Measurements from ENCODE around the gene TANGO6.

The TANGO6 gene

DNA sequence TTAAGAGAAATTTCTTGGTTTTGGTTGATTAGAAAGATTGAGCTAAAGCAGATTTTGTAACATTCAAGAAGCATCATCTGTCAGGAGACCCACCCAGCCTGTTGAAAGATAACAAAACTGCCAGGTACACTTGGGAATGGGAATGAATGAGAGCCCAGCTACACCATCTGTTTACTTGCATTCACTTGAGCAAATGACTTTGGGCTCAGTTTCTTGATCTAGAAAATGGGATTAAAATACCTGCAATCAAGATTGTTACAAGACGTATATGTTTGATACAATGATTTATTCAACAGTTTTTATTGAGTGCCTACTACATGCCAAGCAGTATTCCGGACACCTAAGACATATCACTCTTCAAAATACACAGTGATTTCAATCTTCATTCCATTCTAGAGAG, 185.8 kb downstream of the TANGO6 start:
- TF ChIP-seq, protein P1, sequence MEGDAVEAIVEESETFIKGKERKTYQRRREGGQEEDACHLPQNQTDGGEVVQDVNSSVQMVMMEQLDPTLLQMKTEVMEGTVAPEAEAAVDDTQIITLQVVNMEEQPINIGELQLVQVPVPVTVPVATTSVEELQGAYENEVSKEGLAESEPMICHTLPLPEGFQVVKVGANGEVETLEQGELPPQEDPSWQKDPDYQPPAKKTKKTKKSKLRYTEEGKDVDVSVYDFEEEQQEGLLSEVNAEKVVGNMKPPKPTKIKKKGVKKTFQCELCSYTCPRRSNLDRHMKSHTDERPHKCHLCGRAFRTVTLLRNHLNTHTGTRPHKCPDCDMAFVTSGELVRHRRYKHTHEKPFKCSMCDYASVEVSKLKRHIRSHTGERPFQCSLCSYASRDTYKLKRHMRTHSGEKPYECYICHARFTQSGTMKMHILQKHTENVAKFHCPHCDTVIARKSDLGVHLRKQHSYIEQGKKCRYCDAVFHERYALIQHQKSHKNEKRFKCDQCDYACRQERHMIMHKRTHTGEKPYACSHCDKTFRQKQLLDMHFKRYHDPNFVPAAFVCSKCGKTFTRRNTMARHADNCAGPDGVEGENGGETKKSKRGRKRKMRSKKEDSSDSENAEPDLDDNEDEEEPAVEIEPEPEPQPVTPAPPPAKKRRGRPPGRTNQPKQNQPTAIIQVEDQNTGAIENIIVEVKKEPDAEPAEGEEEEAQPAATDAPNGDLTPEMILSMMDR (IDR thresholded peaks at IDR 0.05; ENCODE audit: borderline replicate concordance, control extremely low read depth, extremely low read depth, insufficient read depth, missing control alignments) = no peak
- in situ Hi-C loops (cut with MboI; ENCODE audit: low sequenced_read_pairs, unreplicated experiment) = no loop called here
- no peak for DNase-seq (ENCODE audit: low spot score)

DNA sequence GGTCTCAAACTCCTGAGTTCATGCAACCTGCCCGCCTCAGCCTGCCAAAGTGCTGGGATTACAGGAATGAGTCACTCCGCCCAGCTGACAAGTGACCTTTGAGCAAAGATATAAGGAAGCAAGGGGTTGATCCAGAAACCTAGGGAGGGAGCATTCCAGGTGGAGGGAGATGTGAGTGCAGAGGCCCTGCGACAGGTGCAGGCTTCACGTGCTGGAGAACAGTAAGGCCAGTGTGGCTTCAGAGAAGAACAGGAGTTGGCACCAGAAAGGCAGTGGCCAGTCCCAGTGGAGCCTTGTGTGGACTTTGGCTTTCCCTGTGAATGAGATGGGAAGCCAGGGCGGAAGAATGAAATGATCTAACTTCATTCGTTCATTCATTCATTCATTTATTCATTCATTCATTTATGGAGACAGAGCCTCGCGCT, 188.6 kb downstream of the TANGO6 start:
- TF ChIP-seq, protein P1 (IDR thresholded peaks at IDR 0.05; ENCODE audit: borderline replicate concordance, control extremely low read depth, extremely low read depth, insufficient read depth, missing control alignments) = no peak
- DNase-seq (ENCODE audit: low spot score) = no peak
- in situ Hi-C loops (cut with MboI; ENCODE audit: low sequenced_read_pairs, unreplicated experiment) = no loop called here

DNA sequence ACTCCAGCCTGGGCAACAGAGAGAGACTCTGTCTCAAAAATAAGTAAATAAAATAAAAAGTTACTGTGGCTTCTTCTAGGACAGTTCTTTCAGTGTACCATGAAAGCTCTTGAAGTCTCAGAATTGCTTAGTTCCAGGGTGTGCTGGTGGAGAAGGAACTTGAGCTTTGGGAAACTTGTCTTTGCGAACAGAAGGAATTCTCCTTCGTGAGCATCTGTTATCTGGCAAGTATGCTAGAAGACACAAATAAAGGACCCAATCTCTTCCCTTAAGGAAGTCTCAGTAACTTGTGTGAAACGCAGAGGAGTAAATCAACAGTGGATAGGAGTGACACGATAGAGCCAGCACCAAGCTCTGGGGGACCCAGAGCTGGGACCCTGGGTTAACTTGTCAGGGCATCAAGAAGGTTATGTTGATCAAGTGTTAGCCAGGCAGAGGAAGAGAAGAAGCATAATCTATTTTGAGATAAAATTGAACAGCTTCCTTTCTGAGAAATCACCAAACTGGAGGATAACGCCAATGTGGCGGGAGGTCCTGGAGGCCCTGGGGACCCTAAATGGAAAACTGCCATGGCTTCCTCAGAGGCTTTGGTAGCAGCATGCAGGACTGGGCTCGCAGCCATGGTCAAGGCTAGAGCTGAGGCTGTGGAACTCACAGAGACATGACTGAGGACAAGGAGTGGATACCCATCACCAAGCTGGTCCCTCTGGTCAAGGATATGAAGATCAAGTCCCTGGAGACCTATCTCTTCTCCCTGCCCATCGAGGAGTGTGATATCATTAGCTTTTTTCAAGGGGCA, 190.0 kb downstream of the TANGO6 start:
- TF ChIP-seq, protein P1 (IDR thresholded peaks at IDR 0.05; ENCODE audit: borderline replicate concordance, control extremely low read depth, extremely low read depth, insufficient read depth, missing control alignments) = no peak
- no peak for DNase-seq (ENCODE audit: low spot score)
- in situ Hi-C loops (cut with MboI; ENCODE audit: low sequenced_read_pairs, unreplicated experiment) = no loop called here

DNA sequence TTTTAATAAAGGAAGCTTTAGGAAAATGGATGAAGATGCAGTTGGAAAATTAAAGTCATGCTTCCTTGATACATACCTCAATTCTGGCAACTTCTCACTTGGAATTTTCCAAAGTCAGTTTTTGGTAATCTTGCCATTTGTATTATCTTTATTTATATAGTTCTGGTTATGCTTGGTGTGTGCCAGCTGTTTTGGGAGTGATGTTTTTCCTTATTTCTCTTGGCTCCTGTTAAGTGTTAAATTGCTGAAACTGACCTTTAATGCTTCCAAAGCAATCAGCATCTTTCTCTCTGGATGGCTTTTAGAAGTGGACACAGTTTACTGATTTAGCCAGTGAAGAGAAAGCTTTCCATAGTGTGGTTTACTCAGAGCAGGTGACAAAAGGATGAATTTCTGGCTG, 192.0 kb downstream of the TANGO6 start:
- TF ChIP-seq, protein P1 (IDR thresholded peaks at IDR 0.05; ENCODE audit: borderline replicate concordance, control extremely low read depth, extremely low read depth, insufficient read depth, missing control alignments) = no peak
- in situ Hi-C loops (cut with MboI; ENCODE audit: low sequenced_read_pairs, unreplicated experiment) = no loop called here
- no peak for DNase-seq (ENCODE audit: low spot score)

DNA sequence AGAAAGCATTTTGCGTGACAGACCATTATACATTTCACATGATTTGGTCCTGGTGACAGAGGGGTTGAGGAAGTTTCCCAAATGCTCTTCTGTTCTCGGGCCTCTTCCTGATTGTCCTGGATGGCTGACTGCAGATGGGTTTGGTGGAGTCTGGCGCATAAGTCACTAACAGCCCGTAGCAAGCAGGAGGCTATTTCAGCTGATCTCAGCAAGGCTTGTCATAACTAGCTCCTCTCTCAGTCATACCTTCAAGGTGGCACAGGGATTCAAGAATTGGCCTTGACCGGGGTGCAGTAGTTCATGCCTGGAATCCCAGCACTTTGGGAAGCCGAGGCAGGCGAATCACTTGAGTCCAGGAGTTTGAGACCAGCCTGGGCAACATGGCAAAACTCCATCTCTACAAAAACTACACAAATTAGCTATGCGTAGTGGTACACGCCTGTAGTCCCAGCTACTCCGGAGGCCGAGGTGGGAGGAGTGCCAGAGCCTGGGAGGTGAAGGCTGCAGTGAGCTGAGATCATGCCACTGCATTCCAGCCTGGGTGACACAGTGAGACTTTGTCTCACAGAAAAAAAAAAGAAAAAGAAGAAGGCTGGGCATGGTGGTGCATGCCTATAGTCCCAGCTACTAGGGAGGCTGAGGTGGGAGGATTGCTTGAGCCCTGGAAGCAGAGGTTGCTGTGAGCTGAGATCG, 193.2 kb downstream of the TANGO6 start:
- TF ChIP-seq, protein P1 (IDR thresholded peaks at IDR 0.05; ENCODE audit: borderline replicate concordance, control extremely low read depth, extremely low read depth, insufficient read depth, missing control alignments) = no peak
- in situ Hi-C loops (cut with MboI; ENCODE audit: low sequenced_read_pairs, unreplicated experiment) = no loop called here
- no peak for DNase-seq (ENCODE audit: low spot score)

DNA sequence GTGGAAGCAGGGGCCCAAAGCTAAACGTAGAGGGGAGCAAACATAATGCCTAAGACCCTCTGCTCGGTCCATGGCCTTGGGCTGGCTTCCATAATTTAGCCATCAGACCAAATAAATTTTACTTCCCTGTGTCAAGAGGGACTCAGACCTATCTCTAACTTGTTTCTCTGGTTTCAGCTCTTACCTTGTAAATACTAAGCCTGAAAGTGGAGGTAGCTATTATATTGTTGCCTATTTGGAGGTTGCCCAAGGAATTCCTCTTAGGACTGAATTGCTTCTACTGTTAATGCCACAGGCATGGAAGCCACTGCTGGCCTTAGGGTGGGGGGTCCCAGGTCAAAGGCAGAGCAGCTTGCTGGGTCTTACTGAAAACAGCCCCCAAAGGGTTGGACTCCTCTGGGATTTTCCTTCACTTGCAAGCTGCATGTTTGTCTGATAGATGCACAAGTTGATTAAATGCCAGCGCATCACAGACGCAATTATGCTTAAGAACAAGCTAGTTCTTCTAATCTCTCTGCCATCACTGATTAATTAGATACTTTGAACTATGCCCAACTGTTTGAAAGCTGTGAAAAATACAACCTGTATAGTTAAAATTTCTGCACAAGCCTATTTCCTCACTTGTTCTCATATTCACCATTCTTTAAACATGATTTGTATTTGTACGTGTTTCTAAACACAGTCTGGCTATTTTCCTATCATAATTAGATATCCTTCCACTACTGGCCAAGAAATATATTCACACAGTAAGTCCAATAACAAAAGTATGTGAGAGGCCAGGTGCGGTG, 194.2 kb downstream of the TANGO6 start:
- in situ Hi-C loops (cut with MboI; ENCODE audit: low sequenced_read_pairs, unreplicated experiment) = no loop called here
- TF ChIP-seq, protein P1 (IDR thresholded peaks at IDR 0.05; ENCODE audit: borderline replicate concordance, control extremely low read depth, extremely low read depth, insufficient read depth, missing control alignments) = no peak

More for the DNA sequence above, 194.2 kb downstream of the TANGO6 start:
- DNase-seq (ENCODE audit: low spot score) = no peak

Data from GM13976 (cell line).